ENCODE data around the gene RMC1.

RMC1 gene

DNA sequence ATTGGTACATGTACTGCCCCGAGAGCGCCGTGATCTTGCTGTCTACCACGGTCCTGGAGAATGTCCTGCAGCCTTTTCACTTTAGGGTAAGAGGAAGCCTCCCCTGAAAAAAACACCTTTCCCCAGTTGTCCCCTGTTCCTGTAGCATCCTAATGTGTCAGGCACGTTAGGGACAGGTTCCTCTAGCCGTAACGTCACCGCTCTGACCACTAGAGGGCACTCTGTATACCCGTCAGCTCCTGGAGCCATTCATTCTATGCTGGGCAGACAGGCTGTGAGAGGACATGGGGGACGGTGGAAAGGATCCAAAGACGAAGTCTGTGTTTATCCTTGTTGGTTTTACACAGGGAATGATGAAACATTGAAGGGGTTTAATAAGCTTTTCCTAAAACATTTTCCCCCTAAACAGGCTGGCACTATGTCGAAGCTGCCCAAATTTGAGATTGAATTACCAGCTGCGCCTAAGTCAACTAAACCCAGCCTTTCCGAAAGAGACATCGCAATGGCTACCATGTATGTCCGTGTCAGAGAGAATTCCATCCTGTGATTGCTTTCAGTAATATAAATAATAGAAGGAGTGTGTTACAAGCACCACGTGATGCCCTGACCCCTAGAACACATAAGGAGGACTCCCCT, 12.7 kb downstream of the RMC1 start:
- TF ChIP-seq, protein P1, sequence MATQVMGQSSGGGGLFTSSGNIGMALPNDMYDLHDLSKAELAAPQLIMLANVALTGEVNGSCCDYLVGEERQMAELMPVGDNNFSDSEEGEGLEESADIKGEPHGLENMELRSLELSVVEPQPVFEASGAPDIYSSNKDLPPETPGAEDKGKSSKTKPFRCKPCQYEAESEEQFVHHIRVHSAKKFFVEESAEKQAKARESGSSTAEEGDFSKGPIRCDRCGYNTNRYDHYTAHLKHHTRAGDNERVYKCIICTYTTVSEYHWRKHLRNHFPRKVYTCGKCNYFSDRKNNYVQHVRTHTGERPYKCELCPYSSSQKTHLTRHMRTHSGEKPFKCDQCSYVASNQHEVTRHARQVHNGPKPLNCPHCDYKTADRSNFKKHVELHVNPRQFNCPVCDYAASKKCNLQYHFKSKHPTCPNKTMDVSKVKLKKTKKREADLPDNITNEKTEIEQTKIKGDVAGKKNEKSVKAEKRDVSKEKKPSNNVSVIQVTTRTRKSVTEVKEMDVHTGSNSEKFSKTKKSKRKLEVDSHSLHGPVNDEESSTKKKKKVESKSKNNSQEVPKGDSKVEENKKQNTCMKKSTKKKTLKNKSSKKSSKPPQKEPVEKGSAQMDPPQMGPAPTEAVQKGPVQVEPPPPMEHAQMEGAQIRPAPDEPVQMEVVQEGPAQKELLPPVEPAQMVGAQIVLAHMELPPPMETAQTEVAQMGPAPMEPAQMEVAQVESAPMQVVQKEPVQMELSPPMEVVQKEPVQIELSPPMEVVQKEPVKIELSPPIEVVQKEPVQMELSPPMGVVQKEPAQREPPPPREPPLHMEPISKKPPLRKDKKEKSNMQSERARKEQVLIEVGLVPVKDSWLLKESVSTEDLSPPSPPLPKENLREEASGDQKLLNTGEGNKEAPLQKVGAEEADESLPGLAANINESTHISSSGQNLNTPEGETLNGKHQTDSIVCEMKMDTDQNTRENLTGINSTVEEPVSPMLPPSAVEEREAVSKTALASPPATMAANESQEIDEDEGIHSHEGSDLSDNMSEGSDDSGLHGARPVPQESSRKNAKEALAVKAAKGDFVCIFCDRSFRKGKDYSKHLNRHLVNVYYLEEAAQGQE (IDR thresholded peaks at IDR 0.05; ENCODE audit: insufficient read depth in 1 of 2, low read depth in 2 of 2, low read length in 2 of 2): no peak
- TF ChIP-seq TAF1 (IDR thresholded peaks at IDR 0.05; ENCODE audit: borderline replicate concordance, insufficient read depth, low read length) (no peak), SIN3A (IDR thresholded peaks at IDR 0.05; ENCODE audit: borderline replicate concordance, insufficient read depth, low read length) (no peak), FOXP2 (optimal IDR thresholded peaks at IDR 0.05; ENCODE audit: borderline replicate concordance, extremely low read depth, extremely low read length, insufficient read depth) (no peak), POLR2AphosphoS5 (IDR thresholded peaks at IDR 0.05; ENCODE audit: low read depth, low read length) (no peak)

- TF ChIP-seq SIN3A (IDR thresholded peaks at IDR 0.05; ENCODE audit: borderline replicate concordance, insufficient read depth, low read length): no peak
- no peak for TF ChIP-seq TAF1 (IDR thresholded peaks at IDR 0.05; ENCODE audit: borderline replicate concordance, insufficient read depth, low read length)
These were observed 16.4 kb downstream of the RMC1 start for GRCh38 chr18:23519734-23520133.

DNA sequence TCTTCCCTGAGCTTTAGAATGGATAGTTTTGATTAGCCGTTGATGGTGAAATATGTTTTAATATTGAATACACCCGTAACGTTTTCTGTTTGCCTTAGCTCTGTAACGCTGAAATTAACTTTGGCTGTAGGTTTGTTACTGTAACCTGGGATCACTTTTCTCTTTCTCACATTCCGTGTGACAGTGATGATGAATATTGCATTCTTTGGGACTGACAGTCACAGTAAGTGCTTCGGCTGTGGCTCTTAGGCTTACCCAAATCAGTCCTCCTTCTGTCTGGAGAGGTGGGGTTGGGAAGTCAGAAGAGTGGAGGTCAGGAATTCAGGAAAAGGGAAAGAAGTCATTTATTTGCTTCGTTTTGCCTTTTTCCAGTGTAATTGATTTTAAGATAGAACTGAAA, 18.0 kb downstream of the RMC1 start:
- TF ChIP-seq, protein P1 (IDR thresholded peaks at IDR 0.05; ENCODE audit: insufficient read depth in 1 of 2, low read depth in 2 of 2, low read length in 2 of 2): no peak
- TF ChIP-seq SIN3A (IDR thresholded peaks at IDR 0.05; ENCODE audit: borderline replicate concordance, insufficient read depth, low read length): no peak
- no peak for TF ChIP-seq FOXP2 (optimal IDR thresholded peaks at IDR 0.05; ENCODE audit: borderline replicate concordance, extremely low read depth, extremely low read length, insufficient read depth)
- no peak for TF ChIP-seq POLR2AphosphoS5 (IDR thresholded peaks at IDR 0.05; ENCODE audit: low read depth, low read length)
- TF ChIP-seq TAF1 (IDR thresholded peaks at IDR 0.05; ENCODE audit: borderline replicate concordance, insufficient read depth, low read length): no peak

- TF ChIP-seq SIN3A (IDR thresholded peaks at IDR 0.05; ENCODE audit: borderline replicate concordance, insufficient read depth, low read length): no peak
- TF ChIP-seq FOXP2 (optimal IDR thresholded peaks at IDR 0.05; ENCODE audit: borderline replicate concordance, extremely low read depth, extremely low read length, insufficient read depth): no peak
- TF ChIP-seq TAF1 (IDR thresholded peaks at IDR 0.05; ENCODE audit: borderline replicate concordance, insufficient read depth, low read length): no peak
- no peak for TF ChIP-seq POLR2AphosphoS5 (IDR thresholded peaks at IDR 0.05; ENCODE audit: low read depth, low read length)
- TF ChIP-seq, protein P1 (IDR thresholded peaks at IDR 0.05; ENCODE audit: insufficient read depth in 1 of 2, low read depth in 2 of 2, low read length in 2 of 2): no peak
These were observed 18.6 kb downstream of the RMC1 start for GRCh38 chr18:23521907-23522306.

DNA sequence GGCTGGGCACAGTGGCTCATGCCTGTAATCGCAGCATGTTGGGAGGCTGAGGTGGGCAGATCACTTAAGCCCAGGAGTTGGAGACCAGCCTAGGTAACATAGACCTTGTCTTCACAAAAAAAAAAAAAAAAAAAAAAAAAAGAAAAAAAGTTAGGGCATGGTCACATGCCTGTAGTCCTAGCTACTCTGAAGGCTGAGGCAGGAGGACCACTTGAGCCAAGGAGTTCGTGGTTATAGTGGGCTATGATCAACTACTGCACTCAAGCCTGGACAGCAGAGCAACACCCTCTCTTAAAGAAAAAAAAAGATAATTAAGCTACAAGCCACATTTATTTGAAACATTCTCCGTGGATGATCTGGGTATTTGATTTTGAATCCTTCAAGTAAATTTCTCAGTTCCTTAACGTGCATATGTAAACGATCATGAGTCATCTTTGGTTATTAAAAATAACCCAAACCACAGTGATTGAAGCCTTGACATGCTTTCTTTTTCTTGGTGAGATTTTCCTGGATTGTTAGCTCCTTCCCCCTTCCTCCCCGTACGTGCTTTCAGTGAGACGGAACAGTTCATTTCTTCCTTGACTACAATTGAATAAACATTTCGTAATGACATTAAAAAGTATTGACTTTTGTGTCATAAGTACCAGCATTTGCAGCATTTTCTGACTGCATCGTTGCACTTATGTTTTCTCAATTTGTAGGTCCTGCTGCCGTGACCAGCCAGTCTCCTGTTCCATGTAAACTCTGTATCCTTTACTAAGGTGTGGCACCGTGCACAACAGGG, 20.3 kb downstream of the RMC1 start:
- TF ChIP-seq, protein P1 (IDR thresholded peaks at IDR 0.05; ENCODE audit: insufficient read depth in 1 of 2, low read depth in 2 of 2, low read length in 2 of 2): no peak
- TF ChIP-seq TAF1 (IDR thresholded peaks at IDR 0.05; ENCODE audit: borderline replicate concordance, insufficient read depth, low read length) (no peak), POLR2AphosphoS5 (IDR thresholded peaks at IDR 0.05; ENCODE audit: low read depth, low read length) (no peak), SIN3A (IDR thresholded peaks at IDR 0.05; ENCODE audit: borderline replicate concordance, insufficient read depth, low read length) (no peak), FOXP2 (optimal IDR thresholded peaks at IDR 0.05; ENCODE audit: borderline replicate concordance, extremely low read depth, extremely low read length, insufficient read depth) (no peak)
